ENCODE data around the gene IL18BP. TPM values are rescaled to one million over a fixed set of nuclear protein-coding genes. Genes with fewer than 3 reads are reported as not detected.

The IL18BP gene
- total and polyA plus RNA-seq, 9 of the 15 experiments (the other 6 are each of a cell fraction or from before 2014, with no cell fraction given) = 0.34 to 9.4 (median 3.2) TPM

DNA sequence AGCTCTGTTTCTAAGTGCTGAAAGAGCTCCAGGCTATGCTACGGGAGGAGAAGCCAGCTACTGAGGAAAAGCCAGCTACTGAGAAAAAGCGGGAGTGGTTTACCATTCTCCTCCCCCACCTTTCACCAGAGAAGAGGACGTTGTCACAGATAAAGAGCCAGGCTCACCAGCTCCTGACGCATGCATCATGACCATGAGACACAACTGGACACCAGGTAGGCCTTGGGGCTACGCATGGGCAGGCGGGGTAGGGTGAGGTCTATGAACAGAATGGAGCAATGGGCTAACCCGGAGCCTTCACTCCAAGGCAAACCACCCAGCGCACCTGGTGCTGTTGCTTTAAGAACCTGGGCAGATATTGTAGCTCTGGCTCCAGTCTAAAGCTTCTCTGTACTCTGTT is 1.1 kb downstream of the IL18BP start (continued):
- TF ChIP-seq, protein P1, sequence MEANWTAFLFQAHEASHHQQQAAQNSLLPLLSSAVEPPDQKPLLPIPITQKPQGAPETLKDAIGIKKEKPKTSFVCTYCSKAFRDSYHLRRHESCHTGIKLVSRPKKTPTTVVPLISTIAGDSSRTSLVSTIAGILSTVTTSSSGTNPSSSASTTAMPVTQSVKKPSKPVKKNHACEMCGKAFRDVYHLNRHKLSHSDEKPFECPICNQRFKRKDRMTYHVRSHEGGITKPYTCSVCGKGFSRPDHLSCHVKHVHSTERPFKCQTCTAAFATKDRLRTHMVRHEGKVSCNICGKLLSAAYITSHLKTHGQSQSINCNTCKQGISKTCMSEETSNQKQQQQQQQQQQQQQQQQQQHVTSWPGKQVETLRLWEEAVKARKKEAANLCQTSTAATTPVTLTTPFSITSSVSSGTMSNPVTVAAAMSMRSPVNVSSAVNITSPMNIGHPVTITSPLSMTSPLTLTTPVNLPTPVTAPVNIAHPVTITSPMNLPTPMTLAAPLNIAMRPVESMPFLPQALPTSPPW (CRISPR knock-in tag; IDR thresholded peaks at IDR 0.05) = peak; percentile 18; the same call in 1 of the 2 replicates
- TF ChIP-seq, protein P2, sequence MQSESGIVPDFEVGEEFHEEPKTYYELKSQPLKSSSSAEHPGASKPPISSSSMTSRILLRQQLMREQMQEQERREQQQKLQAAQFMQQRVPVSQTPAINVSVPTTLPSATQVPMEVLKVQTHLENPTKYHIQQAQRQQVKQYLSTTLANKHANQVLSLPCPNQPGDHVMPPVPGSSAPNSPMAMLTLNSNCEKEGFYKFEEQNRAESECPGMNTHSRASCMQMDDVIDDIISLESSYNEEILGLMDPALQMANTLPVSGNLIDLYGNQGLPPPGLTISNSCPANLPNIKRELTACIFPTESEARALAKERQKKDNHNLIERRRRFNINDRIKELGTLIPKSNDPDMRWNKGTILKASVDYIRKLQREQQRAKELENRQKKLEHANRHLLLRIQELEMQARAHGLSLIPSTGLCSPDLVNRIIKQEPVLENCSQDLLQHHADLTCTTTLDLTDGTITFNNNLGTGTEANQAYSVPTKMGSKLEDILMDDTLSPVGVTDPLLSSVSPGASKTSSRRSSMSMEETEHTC (IDR thresholded peaks at IDR 0.05) = 0 out of 2 replicates have a peak, but pooled peaks have one; percentile 18
- TF ChIP-seq, protein P3, sequence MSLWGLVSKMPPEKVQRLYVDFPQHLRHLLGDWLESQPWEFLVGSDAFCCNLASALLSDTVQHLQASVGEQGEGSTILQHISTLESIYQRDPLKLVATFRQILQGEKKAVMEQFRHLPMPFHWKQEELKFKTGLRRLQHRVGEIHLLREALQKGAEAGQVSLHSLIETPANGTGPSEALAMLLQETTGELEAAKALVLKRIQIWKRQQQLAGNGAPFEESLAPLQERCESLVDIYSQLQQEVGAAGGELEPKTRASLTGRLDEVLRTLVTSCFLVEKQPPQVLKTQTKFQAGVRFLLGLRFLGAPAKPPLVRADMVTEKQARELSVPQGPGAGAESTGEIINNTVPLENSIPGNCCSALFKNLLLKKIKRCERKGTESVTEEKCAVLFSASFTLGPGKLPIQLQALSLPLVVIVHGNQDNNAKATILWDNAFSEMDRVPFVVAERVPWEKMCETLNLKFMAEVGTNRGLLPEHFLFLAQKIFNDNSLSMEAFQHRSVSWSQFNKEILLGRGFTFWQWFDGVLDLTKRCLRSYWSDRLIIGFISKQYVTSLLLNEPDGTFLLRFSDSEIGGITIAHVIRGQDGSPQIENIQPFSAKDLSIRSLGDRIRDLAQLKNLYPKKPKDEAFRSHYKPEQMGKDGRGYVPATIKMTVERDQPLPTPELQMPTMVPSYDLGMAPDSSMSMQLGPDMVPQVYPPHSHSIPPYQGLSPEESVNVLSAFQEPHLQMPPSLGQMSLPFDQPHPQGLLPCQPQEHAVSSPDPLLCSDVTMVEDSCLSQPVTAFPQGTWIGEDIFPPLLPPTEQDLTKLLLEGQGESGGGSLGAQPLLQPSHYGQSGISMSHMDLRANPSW (CRISPR knock-in tag; IDR thresholded peaks at IDR 0.05) = no peak
- TF ChIP-seq MAFF (IDR thresholded peaks at IDR 0.05; ENCODE audit: low read length) (no peak), EHMT2 (IDR thresholded peaks at IDR 0.05) (no peak), NRF1 (conservative IDR thresholded peaks at IDR 0.05 in 1 of 2, IDR thresholded peaks at IDR 0.05 in 1 of 2) (peak; percentile 72 to 77), YY1 (IDR thresholded peaks at IDR 0.05; ENCODE audit: borderline replicate concordance in 1 of 3, control insufficient read depth in 1 of 3, extremely low read depth in 1 of 3, insufficient read depth in 3 of 3, insufficient read length in 1 of 3, insufficient replicate concordance in 2 of 3, low read depth in 1 of 3, low read length in 2 of 3) (no peak), ZNF764 (CRISPR knock-in tag; IDR thresholded peaks at IDR 0.05; ENCODE audit: low read depth) (no peak), RB1 (IDR thresholded peaks at IDR 0.05; ENCODE audit: low read depth) (peak; percentile 20; the same call in 1 of the 2 replicates), MTA1 (IDR thresholded peaks at IDR 0.05; ENCODE audit: borderline replicate concordance) (peak; percentile 43; the same call in 1 of the 2 replicates), FOSL1 (tag; conservative IDR thresholded peaks at IDR 0.05) (0 out of 2 replicates have a peak, but pooled peaks have one; percentile 33), ZBTB7A (IDR thresholded peaks at IDR 0.05; ENCODE audit: borderline replicate concordance, control insufficient read depth, low read depth, low read length) (no peak), SIRT6 (IDR thresholded peaks at IDR 0.05; ENCODE audit: low read depth, low read length) (no peak), GABPB1 (CRISPR knock-in tag; IDR thresholded peaks at IDR 0.05) (0 out of 2 replicates have a peak, but pooled peaks have one; percentile 23), ZNF384 (IDR thresholded peaks at IDR 0.05; ENCODE audit: low read depth, low read length) (no peak), NFIC (IDR thresholded peaks at IDR 0.05) (no peak), EZH2 (IDR thresholded peaks at IDR 0.05; ENCODE audit: borderline replicate concordance, low read depth, low read length) (no peak)
- TF ChIP-seq, protein P4, sequence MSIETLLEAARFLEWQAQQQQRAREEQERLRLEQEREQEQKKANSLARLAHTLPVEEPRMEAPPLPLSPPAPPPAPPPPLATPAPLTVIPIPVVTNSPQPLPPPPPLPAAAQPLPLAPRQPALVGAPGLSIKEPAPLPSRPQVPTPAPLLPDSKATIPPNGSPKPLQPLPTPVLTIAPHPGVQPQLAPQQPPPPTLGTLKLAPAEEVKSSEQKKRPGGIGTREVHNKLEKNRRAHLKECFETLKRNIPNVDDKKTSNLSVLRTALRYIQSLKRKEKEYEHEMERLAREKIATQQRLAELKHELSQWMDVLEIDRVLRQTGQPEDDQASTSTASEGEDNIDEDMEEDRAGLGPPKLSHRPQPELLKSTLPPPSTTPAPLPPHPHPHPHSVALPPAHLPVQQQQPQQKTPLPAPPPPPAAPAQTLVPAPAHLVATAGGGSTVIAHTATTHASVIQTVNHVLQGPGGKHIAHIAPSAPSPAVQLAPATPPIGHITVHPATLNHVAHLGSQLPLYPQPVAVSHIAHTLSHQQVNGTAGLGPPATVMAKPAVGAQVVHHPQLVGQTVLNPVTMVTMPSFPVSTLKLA (conservative IDR thresholded peaks at IDR 0.05) = 0 out of 4 replicates have a peak, but pooled peaks of 1 of the 2 experiments have one; percentile 33
- TF ChIP-seq, protein P5, sequence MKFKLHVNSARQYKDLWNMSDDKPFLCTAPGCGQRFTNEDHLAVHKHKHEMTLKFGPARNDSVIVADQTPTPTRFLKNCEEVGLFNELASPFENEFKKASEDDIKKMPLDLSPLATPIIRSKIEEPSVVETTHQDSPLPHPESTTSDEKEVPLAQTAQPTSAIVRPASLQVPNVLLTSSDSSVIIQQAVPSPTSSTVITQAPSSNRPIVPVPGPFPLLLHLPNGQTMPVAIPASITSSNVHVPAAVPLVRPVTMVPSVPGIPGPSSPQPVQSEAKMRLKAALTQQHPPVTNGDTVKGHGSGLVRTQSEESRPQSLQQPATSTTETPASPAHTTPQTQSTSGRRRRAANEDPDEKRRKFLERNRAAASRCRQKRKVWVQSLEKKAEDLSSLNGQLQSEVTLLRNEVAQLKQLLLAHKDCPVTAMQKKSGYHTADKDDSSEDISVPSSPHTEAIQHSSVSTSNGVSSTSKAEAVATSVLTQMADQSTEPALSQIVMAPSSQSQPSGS (CRISPR knock-in tag; IDR thresholded peaks at IDR 0.05) = no peak
